ENCODE data around the gene SENP5. TPM values are rescaled to one million over a fixed set of nuclear protein-coding genes. Genes with fewer than 3 reads are reported as not detected.

The SENP5 gene
- total and polyA plus RNA-seq, 7 donors = 8.1 to 37.7 (median 21.3) TPM

GRCh38 chr3:196875258-196875657 is 7.5 kb downstream of the SENP5 start:
- Histone ChIP-seq H3K36me3 (ENCODE audit: insufficient read depth in 1 of 2, low read depth in 1 of 2) (peaks cover 0 to 13% of the 10 kb centered on the region in 2 donors), H3K4me1 (peaks cover 7% of the 10 kb centered on the region), H3K27me3 (ENCODE audit: insufficient read depth in 3 of 3, low read length in 2 of 3) (no peaks in the 10 kb centered on the region), H3K9me3 (no peaks in the 10 kb centered on the region), H3K4me3 (no peak overlapping the region), H3K27ac (no peak overlapping the region)
- TF ChIP-seq, protein P1, sequence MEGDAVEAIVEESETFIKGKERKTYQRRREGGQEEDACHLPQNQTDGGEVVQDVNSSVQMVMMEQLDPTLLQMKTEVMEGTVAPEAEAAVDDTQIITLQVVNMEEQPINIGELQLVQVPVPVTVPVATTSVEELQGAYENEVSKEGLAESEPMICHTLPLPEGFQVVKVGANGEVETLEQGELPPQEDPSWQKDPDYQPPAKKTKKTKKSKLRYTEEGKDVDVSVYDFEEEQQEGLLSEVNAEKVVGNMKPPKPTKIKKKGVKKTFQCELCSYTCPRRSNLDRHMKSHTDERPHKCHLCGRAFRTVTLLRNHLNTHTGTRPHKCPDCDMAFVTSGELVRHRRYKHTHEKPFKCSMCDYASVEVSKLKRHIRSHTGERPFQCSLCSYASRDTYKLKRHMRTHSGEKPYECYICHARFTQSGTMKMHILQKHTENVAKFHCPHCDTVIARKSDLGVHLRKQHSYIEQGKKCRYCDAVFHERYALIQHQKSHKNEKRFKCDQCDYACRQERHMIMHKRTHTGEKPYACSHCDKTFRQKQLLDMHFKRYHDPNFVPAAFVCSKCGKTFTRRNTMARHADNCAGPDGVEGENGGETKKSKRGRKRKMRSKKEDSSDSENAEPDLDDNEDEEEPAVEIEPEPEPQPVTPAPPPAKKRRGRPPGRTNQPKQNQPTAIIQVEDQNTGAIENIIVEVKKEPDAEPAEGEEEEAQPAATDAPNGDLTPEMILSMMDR (IDR thresholded peaks at IDR 0.05) = no peak
- 86 to 90% (median 90%) methylated on average over 2 of the region's 2 CpGs for WGBS, 3 donors
- DNase-seq (no peak), ATAC-seq (no peak)
- intact Hi-C loops (cut with DNase I) = no loop called here

DNA sequence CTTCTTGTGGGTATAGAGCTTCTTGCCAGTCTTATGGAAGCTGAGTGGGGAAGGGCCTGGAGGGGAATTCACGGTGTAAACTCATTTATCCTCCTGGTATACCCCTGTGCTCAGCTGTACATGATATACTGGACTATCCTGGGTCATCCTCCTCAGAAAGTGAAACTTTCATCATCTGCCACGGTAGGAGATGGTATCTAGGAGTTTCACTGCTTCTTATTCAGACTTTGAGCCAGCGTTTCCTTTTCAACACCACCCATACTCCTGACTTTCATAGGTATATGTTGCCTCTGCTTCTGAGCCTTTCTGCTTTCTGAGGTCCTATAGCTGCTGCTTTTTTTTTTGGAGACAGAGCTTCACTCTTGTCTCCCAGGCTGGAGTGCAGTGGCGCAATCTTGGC is 15.6 kb downstream of the SENP5 start:
- H3K9me3 ChIP-seq = no peaks in the 10 kb centered on the region
- WGBS, 3 donors = 81 to 91% (median 82%) methylated on average over 4 of the region's 4 CpGs
- ATAC-seq (no peak), DNase-seq (no peak)
- TF ChIP-seq, protein P1 (IDR thresholded peaks at IDR 0.05) = no peak
- H3K4me3 ChIP-seq = no peak overlapping the region
- H3K27ac ChIP-seq = no peak overlapping the region
- no peaks in the 10 kb centered on the region for H3K27me3 ChIP-seq (ENCODE audit: insufficient read depth in 3 of 3, low read length in 2 of 3)
- H3K36me3 ChIP-seq (ENCODE audit: insufficient read depth in 1 of 2, low read depth in 1 of 2) = peaks cover 0 to 40% of the 10 kb centered on the region in 2 donors
- no peaks in the 10 kb centered on the region for H3K4me1 ChIP-seq
- intact Hi-C loops (cut with DNase I) = no loop called here

- no peak for ATAC-seq
- WGBS, 3 donors = 70 to 79% (median 73%) methylated on average over 4 of the region's 4 CpGs
- H3K36me3 ChIP-seq (ENCODE audit: insufficient read depth in 1 of 2, low read depth in 1 of 2) = peaks cover 0 to 31% of the 10 kb centered on the region in 2 donors
Measured at GRCh38 chr3:196886144-196886543, 18.4 kb downstream of the SENP5 start.

DNA sequence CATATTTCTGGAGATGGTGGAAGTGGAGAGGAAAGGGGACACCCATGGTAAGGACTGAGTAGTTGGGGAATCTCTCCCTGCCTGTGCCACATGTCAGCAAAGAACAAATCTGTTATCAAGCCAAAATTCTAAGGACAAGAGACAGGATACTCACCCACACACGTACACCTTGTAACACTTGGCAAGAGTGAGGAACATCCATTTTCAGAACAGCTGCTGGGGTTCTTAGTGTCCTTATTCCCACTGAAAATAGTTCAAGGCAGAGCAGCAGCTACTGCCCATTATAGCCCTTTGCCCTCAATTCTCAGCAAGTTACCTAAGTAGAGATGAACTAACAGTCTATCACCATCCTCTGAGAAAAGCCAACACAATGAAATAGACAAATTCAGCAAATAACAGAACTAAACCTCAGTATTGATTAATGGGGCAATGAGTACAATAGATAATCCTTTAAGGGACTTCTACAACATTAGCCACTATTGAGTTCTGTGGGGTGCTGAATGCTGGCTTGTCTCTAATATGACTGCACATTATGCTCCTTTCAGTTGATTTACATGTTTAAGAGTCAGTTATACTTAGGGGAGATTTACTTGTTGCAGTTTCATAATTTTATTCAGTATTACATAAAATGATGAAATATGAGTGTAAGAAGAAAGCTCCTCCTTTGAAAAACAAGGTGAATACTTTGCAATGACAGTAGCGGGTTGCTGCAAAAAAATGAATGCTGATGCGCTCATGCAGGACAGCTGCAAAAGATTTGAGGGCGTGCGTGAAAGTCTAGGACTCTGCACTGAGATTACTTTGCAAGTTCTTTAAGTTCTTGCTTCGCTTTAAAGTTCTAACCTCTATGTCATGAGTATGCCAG is 22.4 kb downstream of the SENP5 start:
- peaks cover 0 to 21% of the 10 kb centered on the region in 2 donors for H3K36me3 ChIP-seq (ENCODE audit: insufficient read depth in 1 of 2, low read depth in 1 of 2)
- peaks cover 16% of the 10 kb centered on the region for H3K4me1 ChIP-seq
- WGBS, 3 donors = 67 to 81% (median 72%) methylated on average over 6 of the region's 6 CpGs
- intact Hi-C loops (cut with DNase I) = no loop called here
- ATAC-seq = peak; percentile 55 to 96 (median 94)
- H3K4me3 ChIP-seq = no peak overlapping the region
- peak overlapping the region; percentile 36 for H3K27ac ChIP-seq
- no peaks in the 10 kb centered on the region for H3K27me3 ChIP-seq (ENCODE audit: insufficient read depth in 3 of 3, low read length in 2 of 3)
- no peaks in the 10 kb centered on the region for H3K9me3 ChIP-seq
- TF ChIP-seq, protein P1 (IDR thresholded peaks at IDR 0.05) = no peak
- no peak for DNase-seq

More at GRCh38 chr3:196886144-196886543, 18.4 kb downstream of the SENP5 start:
- intact Hi-C loops (cut with DNase I) = no loop called here
- no peak for DNase-seq
- H3K4me3 ChIP-seq = no peak overlapping the region
- TF ChIP-seq, protein P1 (IDR thresholded peaks at IDR 0.05) = no peak
- H3K27ac ChIP-seq = no peak overlapping the region
- H3K27me3 ChIP-seq (ENCODE audit: insufficient read depth in 3 of 3, low read length in 2 of 3) = no peaks in the 10 kb centered on the region
- H3K9me3 ChIP-seq = no peaks in the 10 kb centered on the region
- peaks cover 16% of the 10 kb centered on the region for H3K4me1 ChIP-seq
